ENCODE measurements around the gene ATRAID.
A peak's percentile ranks its signal among the peaks of the same experiment; 100 is the strongest.

Gene ATRAID

DNA sequence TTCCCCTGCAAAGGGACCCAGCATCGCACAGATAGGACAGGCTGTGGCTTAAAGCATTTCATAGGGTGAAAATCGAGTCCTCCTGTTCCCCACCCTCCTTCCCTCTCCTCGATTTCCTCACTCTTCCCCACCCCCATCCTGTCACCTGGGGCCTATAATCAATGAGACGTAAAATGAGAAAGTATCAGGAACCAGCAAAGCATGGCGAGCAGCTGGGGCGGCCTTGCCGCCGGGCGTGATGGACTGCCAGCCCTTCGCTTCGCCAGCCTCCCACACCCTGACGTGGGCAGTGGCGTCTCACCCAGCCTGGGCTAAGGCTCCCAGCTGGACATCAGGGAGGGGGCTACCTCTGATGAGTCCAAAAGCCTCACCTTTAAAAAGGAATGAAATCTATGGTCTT, 39.9 kb downstream of the ATRAID start:
- DNase-seq: no peak

GRCh38 chr2:27255187-27255586, 43.3 kb downstream of the ATRAID start:
- DNase-seq: no peak

- no peak for DNase-seq
These were observed 43.8 kb downstream of the ATRAID start for GRCh38 chr2:27255660-27256059.

- no peak for DNase-seq
These were observed 45.1 kb downstream of the ATRAID start for GRCh38 chr2:27256855-27257454.

- no peak for DNase-seq
These were observed 46.2 kb downstream of the ATRAID start for GRCh38 chr2:27258051-27258450.

GRCh38 chr2:27261241-27261925, 49.5 kb downstream of the ATRAID start:
- no peak for DNase-seq

DNA sequence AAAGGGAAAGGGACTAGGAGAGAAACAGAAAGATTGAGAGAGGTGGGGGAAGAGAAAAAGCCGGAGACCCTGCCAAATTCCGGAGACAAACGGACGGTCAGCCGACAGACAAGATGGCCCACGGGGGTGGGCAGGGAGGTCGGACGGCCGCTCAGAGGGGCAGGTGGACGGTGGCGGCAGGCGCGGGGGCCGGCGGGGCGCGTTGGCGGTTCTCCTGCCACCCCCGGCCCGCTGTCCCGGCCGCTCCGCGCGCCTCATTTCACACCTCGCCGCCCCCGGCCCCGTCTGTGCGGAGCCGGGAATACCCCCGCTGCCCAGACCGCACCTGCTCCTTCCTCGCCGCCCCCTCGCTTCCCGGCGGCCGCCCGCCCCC, 50.1 kb downstream of the ATRAID start:
- DNase-seq: no peak

DNA sequence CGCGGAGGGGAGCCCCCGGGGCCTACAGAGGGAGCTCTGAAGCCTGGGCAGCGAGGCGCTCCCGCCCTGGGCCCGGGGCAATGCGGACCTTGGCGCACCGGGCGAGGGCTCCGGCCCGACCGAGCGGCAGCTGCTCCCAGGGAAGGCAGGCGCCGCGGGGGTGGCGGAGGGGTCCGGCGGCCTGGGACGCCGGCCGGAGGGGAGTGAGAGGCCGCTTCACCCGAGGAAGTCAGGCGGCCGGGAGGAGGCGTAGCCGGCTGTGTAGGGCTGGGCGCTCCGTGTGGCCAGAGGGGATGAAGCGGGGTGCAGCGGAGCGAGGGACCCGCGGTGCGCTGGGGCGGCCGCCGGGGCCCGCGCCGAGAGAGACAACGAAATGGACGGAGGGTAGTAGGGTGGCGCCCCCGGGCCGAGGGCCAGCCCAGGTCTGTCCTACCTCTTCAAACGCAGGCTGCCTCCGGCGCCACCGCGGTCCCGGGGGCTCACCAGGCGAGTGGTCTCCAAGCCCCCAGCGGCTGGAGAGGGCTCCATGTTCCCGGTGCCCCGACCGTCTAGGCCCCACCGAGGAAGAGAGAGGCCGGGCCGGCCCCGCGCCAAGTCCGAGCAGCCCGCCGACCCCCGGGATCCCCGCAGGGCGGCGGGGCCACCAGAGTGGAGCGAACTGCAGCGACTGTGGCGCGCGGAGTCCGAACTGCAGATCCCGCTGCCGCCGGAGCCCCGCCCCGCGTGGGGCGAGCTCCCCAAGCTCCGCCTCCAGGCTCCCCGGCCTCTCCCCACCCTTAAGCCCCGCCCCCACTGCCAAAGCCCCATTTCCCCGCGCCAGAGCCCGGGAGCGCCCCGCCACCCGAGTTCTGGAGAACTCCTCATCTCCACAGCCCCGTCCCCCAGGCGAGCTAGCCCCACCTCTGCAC, 50.8 kb downstream of the ATRAID start, which contains the start of gene SLC30A3:
Gene SLC30A3, minus strand, starts transcription at position 669 of the 908 bp plus-strand sequence. Its CDS starts 141 bp downstream, at position 528.
- peak; percentile 44 for DNase-seq

- DNase-seq: peak; percentile 10
These were observed 51.7 kb downstream of the ATRAID start for GRCh38 chr2:27263287-27264252.

DNA sequence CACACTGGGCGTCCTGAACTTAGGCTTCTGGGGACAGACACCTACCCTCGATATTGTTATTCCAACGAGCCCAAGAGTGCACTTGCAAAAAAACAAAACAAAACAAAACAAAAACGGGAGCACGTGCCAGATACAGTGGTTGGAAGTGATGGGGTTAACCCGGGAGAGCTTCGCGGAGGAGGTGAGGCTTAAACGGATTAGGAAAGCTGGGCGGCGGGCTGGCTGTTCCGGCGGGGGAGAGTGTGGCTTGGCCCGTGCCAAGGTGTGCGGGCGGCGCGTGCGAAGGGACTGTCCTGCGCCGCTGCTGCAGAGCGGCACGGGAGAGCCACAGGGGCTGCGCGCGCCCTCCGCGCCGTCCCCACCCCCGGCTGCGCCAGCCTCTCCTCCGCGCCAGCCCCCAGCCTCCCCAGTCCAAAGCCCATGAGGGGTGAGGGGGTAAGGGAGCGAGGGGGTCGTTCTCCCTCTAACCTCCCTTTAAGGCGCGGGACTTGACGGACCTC, 52.5 kb downstream of the ATRAID start:
- no peak for DNase-seq

DNA sequence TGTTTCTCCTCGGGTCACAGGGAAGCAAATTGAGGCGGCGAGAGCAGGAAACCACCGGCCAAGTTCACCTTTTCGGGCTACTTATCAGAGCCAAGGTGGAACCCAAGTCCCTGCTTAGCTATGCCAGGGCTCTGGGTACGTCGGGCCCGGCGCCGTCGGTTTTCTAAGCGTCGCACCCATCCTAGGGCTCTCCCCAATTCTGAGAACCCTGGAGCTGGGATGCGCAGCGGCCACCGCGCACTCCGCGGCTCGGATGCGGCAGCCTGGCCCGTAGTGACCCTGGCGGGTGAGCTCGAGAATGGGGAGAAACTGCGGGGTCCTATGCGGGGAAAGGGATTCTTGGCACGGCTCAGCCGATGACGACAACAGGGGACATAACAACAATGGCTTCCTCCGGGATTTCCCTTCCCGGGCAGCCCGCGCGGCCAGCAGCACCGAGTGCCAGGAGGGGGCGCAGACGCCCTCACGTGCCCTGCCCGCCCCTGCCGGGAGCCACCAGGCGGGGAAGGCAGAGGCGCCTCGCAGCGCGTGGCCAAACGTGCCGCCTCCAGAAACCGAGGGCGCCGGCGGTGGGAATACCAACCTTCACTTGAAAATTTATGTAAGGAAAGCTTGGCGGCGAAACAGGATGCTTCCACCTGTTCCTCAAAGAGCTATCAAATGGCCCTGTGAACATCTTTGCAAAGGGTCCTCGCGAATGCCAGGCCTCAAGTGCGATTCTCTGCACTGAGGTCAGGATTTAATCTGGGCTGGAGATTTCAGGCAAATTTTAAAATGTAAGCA, 53.1 kb downstream of the ATRAID start:
- DNase-seq: peak; percentile 37

DNA sequence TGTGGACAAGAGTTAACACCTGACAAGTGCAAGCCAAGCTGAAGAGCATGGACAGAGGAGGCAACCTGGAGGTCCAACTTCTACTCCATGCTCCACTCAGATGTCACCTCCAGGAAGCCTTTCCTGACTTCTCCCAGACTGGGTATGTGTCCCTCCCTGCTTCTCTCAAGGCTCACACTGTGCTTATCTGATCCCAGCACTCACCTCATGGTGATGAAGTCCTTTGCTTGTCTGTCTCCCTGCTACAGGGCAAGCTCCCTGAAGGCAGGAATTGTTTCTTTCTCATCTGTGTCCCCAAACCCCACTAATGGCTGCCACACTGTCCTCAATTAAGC, 53.7 kb downstream of the ATRAID start:
- DNase-seq: no peak
